CD4-positive, alpha-beta memory T cell (primary cell): ENCODE measurements around the gene PLA2G12A. TPM values are rescaled to one million over a fixed set of nuclear protein-coding genes. Genes with fewer than 3 reads are reported as not detected.
A peak's percentile ranks its signal among the peaks of the same experiment; 100 is the strongest.

Experiments
- CTCF ChIA-PET: fragments of 350-600 bp; sonication (Branson Sonifier 250); formaldehyde crosslinking; loops from one replicate; lab custom pipeline; 2021; ENCODE audit warnings: inconsistent platforms; ENCODE audit not compliant: partially characterized antibody; lab: Charles Lee
- POLR2A ChIA-PET: fragments of 350-600 bp; sonication (Branson Sonifier 250); formaldehyde crosslinking; loops from one replicate; lab custom pipeline; 2021; ENCODE audit not compliant: partially characterized antibody; lab: Charles Lee
- DNase-seq, 5 donors: peaks; one replicate each; pipeline versions ENCODE4 v3.0.0 to v3.0.0-alpha.2; 2020 to 2022; ENCODE audit warnings: mixed read lengths in 1 of 5
- H3K27ac ChIP-seq: one replicate; pipeline ENCODE4 v1.7.0; 2013; ENCODE audit warnings: low read depth, low read length
- H3K27me3 ChIP-seq: 2 replicates; pipeline ENCODE4 v1.7.0; 2013; ENCODE audit warnings: mild to moderate bottlenecking, low read length, moderate library complexity; ENCODE audit not compliant: insufficient read depth
- H3K36me3 ChIP-seq: 2 replicates; pipeline ENCODE4 v1.7.0; 2013; ENCODE audit warnings: mild to moderate bottlenecking, low read length, moderate library complexity; ENCODE audit not compliant: insufficient read depth
- H3K4me1 ChIP-seq: 2 replicates; pipeline ENCODE4 v1.7.0; 2013; ENCODE audit warnings: mild to moderate bottlenecking, low read length, moderate library complexity; ENCODE audit not compliant: insufficient read depth
- H3K4me3 ChIP-seq, 2 donors: one replicate each; pipeline ENCODE4 v1.7.0; 2013; ENCODE audit warnings: low read length in 2 of 2, mild to moderate bottlenecking in 1 of 2
- H3K9me3 ChIP-seq, 2 donors: one replicate each; pipeline ENCODE4 v1.7.0; 2013; ENCODE audit warnings: low read length in 2 of 2, control low read depth in 1 of 2; ENCODE audit not compliant: control insufficient read depth in 1 of 2
- H3K27ac Mint-ChIP-seq, 7 donors: one replicate each; pipeline ENCODE4 v1.8.0; 2020 to 2021; ENCODE audit warnings: mixed read lengths in 7 of 7, mild to moderate bottlenecking in 6 of 7, inconsistent platforms in 3 of 7, moderate library complexity in 3 of 7
- H3K27me3 Mint-ChIP-seq, 2 donors: one replicate each; pipeline ENCODE4 v1.8.0; 2020 to 2021; ENCODE audit warnings: mixed read lengths in 2 of 2
- H3K36me3 Mint-ChIP-seq, 2 donors: one replicate each; pipeline ENCODE4 v1.8.0; 2020 to 2021; ENCODE audit warnings: mixed read lengths in 2 of 2, inconsistent platforms in 1 of 2, mild to moderate bottlenecking in 1 of 2
- H3K4me1 Mint-ChIP-seq, 4 donors: one replicate each; pipeline ENCODE4 v1.8.0; 2020 to 2021; ENCODE audit warnings: mixed read lengths in 4 of 4, mild to moderate bottlenecking in 1 of 4
- H3K4me3 Mint-ChIP-seq, 8 donors: one replicate each; pipeline ENCODE4 v1.8.0; 2020 to 2021; ENCODE audit warnings: mixed read lengths in 8 of 8, mild to moderate bottlenecking in 7 of 8, moderate library complexity in 6 of 8, inconsistent platforms in 3 of 8
- H3K9me3 Mint-ChIP-seq, 8 donors: one replicate each; pipeline ENCODE4 v1.8.0; 2020 to 2021; ENCODE audit warnings: mixed read lengths in 8 of 8, mild to moderate bottlenecking in 5 of 8, inconsistent platforms in 3 of 8, moderate library complexity in 1 of 8
- intact Hi-C: fragments of 100-400 bp; cut with micrococcal nuclease; formaldehyde crosslinking; loops from one replicate; pipeline ENCODE4 v1.15.1; 2023
- polyA plus RNA-seq, 2 donors: library from polyadenylated mRNA; unstranded; fragments of 300-500 nt; fragmentation: Illumina TruSeq; gene quantifications; one replicate each; pipeline ENCODE4 v1.2.3, GENCODE V29; 2021
- total RNA-seq, 2 experiments: library from RNA; stranded (reverse); gene quantifications; one replicate each; pipeline ENCODE4 v1.2.3, GENCODE V29; 2021

PLA2G12A gene
- total and polyA plus RNA-seq, 4 experiments from 2014 or later, result 15.7 to 64.8 (median 25.6) TPM

DNA sequence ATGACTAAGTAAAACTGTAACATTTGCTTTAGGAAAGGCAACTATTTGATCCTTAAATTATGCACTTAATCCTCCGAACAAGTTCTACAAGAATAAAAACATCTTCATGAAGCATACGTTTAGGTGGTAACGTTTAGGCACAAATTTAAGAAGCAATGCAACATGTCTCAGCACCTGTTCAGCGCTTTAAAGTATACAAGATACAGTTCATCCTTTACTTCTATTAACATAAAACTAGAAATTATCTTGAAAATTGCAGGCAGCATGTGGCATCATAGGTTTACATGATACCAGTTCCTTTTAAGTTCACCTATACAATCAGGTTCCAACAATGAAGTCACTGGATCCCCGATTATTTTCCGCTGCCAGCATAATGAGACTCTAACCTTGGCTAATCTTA lies 1.5 kb downstream of the PLA2G12A start:
- POLR2A ChIA-PET, result interaction anchor here (1.7 to 3.7 kb wide), 2 partner anchors 25 to 37 kb away, joined by 5 to 23 read pairs; partner anchors contain the start of gene CASP6
- peaks cover 16 to 17% of the 10 kb centered on the region in 2 donors for H3K36me3 Mint-ChIP-seq
- intact Hi-C loops, result loop anchor here (10.0 kb wide), 1 partner anchor 1734 kb away; no protein-coding TSS in a partner anchor
- Histone ChIP-seq H3K4me1 (peaks cover 18% of the 10 kb centered on the region), H3K36me3 (no peaks in the 10 kb centered on the region), H3K4me3 (no peak overlapping the region), H3K27me3 (no peaks in the 10 kb centered on the region), H3K27ac (no peak overlapping the region), H3K9me3 (no peaks in the 10 kb centered on the region)
- H3K4me3 Mint-ChIP-seq, result peak overlapping the region in 7 of 8 donors; percentile 21 to 93 (median 89)
- CTCF ChIA-PET, result interaction anchor here (0.8 kb wide), 1 partner anchor 295 kb away, joined by 5 read pairs; no protein-coding TSS in a partner anchor
- no peaks in the 10 kb centered on the region for H3K27me3 Mint-ChIP-seq
- H3K27ac Mint-ChIP-seq, result peak overlapping the region in 1 of 7 donors; percentile 90
- peaks cover 20 to 32% (median 23%) of the 10 kb centered on the region in 4 donors for H3K4me1 Mint-ChIP-seq
- peaks cover 0 to 2% (median 0%) of the 10 kb centered on the region in 8 donors for H3K9me3 Mint-ChIP-seq
- DNase-seq, result no peak

DNA sequence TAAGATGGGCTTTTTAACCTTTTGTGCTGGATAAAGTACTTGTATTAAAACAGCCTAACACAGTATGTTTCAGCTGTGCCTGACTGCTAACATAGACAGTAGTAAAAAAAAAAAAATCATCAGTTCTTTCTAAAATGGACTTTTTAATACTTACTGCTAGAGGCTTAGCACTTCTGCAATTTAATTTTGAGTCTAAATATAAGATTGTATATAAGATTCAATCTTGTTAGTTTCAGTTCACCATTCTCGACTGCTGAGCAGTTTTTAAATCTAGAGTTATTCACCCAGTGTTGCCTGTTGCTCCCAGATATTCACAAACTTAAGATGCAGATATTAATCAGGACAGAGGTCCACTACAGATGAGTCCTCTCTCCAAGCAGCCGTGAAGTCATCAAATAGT lies 6.8 kb downstream of the PLA2G12A start:
- Mint-ChIP-seq H3K27me3 (no peaks in the 10 kb centered on the region), H3K4me3 (no peak overlapping the region)
- H3K36me3 ChIP-seq, result no peaks in the 10 kb centered on the region

DNA sequence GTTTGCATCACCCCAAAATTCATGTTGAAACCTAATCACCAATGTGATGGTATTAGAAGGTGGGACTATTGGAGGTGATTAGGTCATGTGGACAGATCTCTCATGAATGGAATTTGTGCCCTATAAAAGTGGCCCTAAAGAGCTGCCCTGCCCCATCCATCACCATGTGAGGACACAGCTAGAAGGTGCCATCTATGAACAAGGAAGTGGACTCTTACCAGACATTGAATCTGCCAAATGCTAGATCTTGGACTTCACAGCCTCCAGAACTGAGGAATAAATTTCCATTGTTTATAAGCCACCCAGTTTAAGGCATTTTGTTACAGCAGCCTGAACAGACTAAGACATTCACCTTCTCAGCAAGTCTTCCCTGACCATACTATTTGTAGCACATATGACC lies 7.5 kb downstream of the PLA2G12A start:
- Histone ChIP-seq H3K9me3 (no peaks in the 10 kb centered on the region), H3K27ac (no peak overlapping the region), H3K4me3 (no peak overlapping the region), H3K36me3 (peaks cover 4% of the 10 kb centered on the region), H3K27me3 (no peaks in the 10 kb centered on the region), H3K4me1 (no peaks in the 10 kb centered on the region)
- Mint-ChIP-seq H3K4me3 (no peak overlapping the region), H3K9me3 (peaks cover 0 to 2% (median 0%) of the 10 kb centered on the region in 8 donors), H3K27ac (no peak overlapping the region), H3K27me3 (no peaks in the 10 kb centered on the region), H3K36me3 (peaks cover 12 to 26% of the 10 kb centered on the region in 2 donors), H3K4me1 (peaks cover 8 to 13% (median 10%) of the 10 kb centered on the region in 4 donors)
- CTCF ChIA-PET, result no interaction called here
- POLR2A ChIA-PET, result no interaction called here
- no peak for DNase-seq
- intact Hi-C loops, result loop anchor here (10.0 kb wide), 1 partner anchor 1728 kb away; no protein-coding TSS in a partner anchor

More for the DNA sequence above, 6.8 kb downstream of the PLA2G12A start:
- Histone ChIP-seq H3K27me3 (no peaks in the 10 kb centered on the region), H3K4me3 (no peak overlapping the region), H3K27ac (no peak overlapping the region), H3K9me3 (no peaks in the 10 kb centered on the region), H3K4me1 (peaks cover 4% of the 10 kb centered on the region)
- Mint-ChIP-seq H3K4me1 (peaks cover 12 to 18% (median 14%) of the 10 kb centered on the region in 4 donors), H3K27ac (peak overlapping the region in 1 of 7 donors; percentile 3), H3K36me3 (peaks cover 14 to 24% of the 10 kb centered on the region in 2 donors), H3K9me3 (peaks cover 0 to 2% (median 0%) of the 10 kb centered on the region in 8 donors)
- ChIA-PET POLR2A (no interaction called here), CTCF (no interaction called here)
- DNase-seq, result no peak
- intact Hi-C loops, result loop anchor here (10.0 kb wide), 1 partner anchor 1728 kb away; no protein-coding TSS in a partner anchor

DNA sequence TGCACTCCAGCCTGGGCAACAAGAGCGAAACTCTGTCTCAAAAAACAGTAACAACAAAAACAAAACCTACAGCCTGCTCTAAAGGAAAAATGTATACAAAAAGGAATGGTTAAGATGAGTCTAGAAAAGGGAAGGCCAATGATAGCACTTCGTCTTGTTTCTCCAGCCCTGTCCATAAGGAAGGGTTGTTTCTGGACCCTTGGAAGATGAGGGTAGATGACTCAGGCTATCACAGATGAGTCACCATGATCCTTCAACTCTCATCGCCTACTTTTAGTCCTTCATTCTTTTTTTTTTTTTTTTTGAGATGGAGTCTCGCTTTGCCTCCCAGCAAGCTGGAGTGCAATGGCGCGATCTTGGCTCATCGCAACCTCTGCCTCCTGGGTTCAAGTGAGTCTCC lies 8.8 kb downstream of the PLA2G12A start:
- no peaks in the 10 kb centered on the region for H3K9me3 ChIP-seq
- no peaks in the 10 kb centered on the region for H3K9me3 Mint-ChIP-seq
- H3K27ac Mint-ChIP-seq, result no peak overlapping the region
- H3K4me3 Mint-ChIP-seq, result no peak overlapping the region
- no peak for DNase-seq
- no peak overlapping the region for H3K27ac ChIP-seq
- H3K4me1 ChIP-seq, result no peaks in the 10 kb centered on the region
- H3K4me1 Mint-ChIP-seq, result peaks cover 4 to 11% (median 9%) of the 10 kb centered on the region in 4 donors
- intact Hi-C loops, result loop anchor here (10.0 kb wide), 1 partner anchor 1726 kb away; no protein-coding TSS in a partner anchor
- H3K27me3 Mint-ChIP-seq, result no peaks in the 10 kb centered on the region
- ChIA-PET POLR2A (no interaction called here), CTCF (interaction anchor here (0.6 kb wide), 1 partner anchor 33 kb away, joined by 3 read pairs; no protein-coding TSS in a partner anchor)
- peaks cover 16% of the 10 kb centered on the region for H3K36me3 ChIP-seq
- H3K36me3 Mint-ChIP-seq, result peaks cover 22 to 28% of the 10 kb centered on the region in 2 donors
- no peak overlapping the region for H3K4me3 ChIP-seq
- no peaks in the 10 kb centered on the region for H3K27me3 ChIP-seq

DNA sequence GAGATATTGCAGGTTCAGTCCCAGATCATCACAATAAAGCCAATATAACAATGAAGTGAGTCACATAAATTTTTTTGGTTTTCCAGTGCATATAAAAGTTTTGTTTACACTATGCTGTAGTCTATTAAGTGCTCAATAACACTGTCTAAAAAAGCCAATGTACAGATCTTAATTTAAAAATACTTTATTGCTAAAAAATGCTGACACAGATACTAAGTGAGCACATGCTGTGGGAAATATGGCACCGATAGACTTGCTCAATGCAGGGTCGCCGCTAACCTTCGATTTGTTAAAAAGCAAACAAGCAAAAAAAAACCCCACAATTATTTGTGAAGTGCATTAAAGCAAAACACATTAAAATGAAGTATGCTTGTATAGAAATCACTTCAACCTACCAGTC lies 10.3 kb downstream of the PLA2G12A start:
- no peak for DNase-seq
- H3K4me3 Mint-ChIP-seq, result no peak overlapping the region
- Histone ChIP-seq H3K27ac (no peak overlapping the region), H3K4me3 (no peak overlapping the region), H3K36me3 (peaks cover 19% of the 10 kb centered on the region), H3K27me3 (no peaks in the 10 kb centered on the region), H3K4me1 (no peaks in the 10 kb centered on the region), H3K9me3 (no peaks in the 10 kb centered on the region)
- no peak overlapping the region for H3K27ac Mint-ChIP-seq
- peaks cover 0 to 10% (median 7%) of the 10 kb centered on the region in 4 donors for H3K4me1 Mint-ChIP-seq
- CTCF ChIA-PET, result no interaction called here
- H3K36me3 Mint-ChIP-seq, result peaks cover 21 to 26% of the 10 kb centered on the region in 2 donors
- POLR2A ChIA-PET, result no interaction called here
- intact Hi-C loops, result loop anchor here (10.0 kb wide), 1 partner anchor 1725 kb away; no protein-coding TSS in a partner anchor
- no peaks in the 10 kb centered on the region for H3K27me3 Mint-ChIP-seq
- no peaks in the 10 kb centered on the region for H3K9me3 Mint-ChIP-seq

DNA sequence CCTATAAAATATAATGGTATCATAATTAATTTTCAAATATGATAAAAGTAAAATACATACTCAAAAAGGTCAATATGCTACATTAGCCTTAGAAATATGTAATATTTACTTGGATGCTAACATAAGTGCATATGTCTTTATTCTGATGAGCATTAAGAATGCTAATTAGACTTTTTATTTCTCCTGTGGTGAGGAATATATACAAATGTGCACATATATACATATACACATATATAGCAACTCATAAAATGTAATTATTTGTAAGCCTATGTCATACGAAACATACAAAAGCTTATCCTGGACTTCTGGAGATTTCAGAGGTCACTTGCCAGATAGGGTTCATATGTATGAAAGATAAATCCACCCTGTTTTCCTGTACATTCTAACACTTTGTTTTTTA lies 11.1 kb downstream of the PLA2G12A start:
- H3K9me3 Mint-ChIP-seq, result no peaks in the 10 kb centered on the region

DNA sequence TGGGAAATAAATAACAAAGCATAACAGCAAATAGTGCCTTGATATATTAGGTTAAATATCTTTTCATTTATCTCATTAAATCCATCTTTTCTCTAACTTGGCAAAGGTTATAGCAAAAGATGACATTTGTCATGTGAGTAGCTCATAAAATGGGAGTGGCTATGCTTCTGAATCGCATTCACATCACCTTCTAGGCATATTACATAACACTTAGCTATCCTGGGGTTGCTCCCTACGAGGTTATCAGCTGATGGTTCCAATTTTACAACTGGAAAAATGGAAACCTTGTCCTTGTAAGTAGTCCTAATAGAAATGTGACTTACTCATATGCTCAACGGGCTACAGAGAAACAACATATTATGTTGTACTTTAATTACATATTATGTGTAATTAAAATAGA lies 16.4 kb downstream of the PLA2G12A start:
- H3K27me3 Mint-ChIP-seq, result no peaks in the 10 kb centered on the region
- CTCF ChIA-PET, result interaction anchor here (0.7 kb wide), 1 partner anchor 1120 kb away, joined by 3 read pairs; no protein-coding TSS in a partner anchor

More for the DNA sequence above, 11.1 kb downstream of the PLA2G12A start:
- Histone ChIP-seq H3K9me3 (no peaks in the 10 kb centered on the region), H3K36me3 (peaks cover 24% of the 10 kb centered on the region), H3K4me3 (no peak overlapping the region), H3K27ac (no peak overlapping the region), H3K4me1 (no peaks in the 10 kb centered on the region), H3K27me3 (no peaks in the 10 kb centered on the region)
- Mint-ChIP-seq H3K4me3 (no peak overlapping the region), H3K4me1 (peaks cover 0 to 10% (median 4%) of the 10 kb centered on the region in 4 donors), H3K27ac (no peak overlapping the region), H3K27me3 (no peaks in the 10 kb centered on the region), H3K36me3 (peaks cover 24 to 28% of the 10 kb centered on the region in 2 donors)
- no peak for DNase-seq
- intact Hi-C loops, result no loop called here
- POLR2A ChIA-PET, result no interaction called here
- CTCF ChIA-PET, result no interaction called here

More for the DNA sequence above, 16.4 kb downstream of the PLA2G12A start:
- Mint-ChIP-seq H3K36me3 (peaks cover 37 to 40% of the 10 kb centered on the region in 2 donors), H3K4me1 (no peaks in the 10 kb centered on the region), H3K27ac (no peak overlapping the region), H3K9me3 (no peaks in the 10 kb centered on the region), H3K4me3 (no peak overlapping the region)
- intact Hi-C loops, result no loop called here
- H3K9me3 ChIP-seq, result no peaks in the 10 kb centered on the region
- H3K4me3 ChIP-seq, result no peak overlapping the region
- H3K36me3 ChIP-seq, result peaks cover 30% of the 10 kb centered on the region
- H3K27me3 ChIP-seq, result no peaks in the 10 kb centered on the region
- no peak overlapping the region for H3K27ac ChIP-seq
- no peaks in the 10 kb centered on the region for H3K4me1 ChIP-seq
- no peak for DNase-seq
- POLR2A ChIA-PET, result no interaction called here
